Breast epithelium (tissue), 4 donors: ENCODE measurements around the gene SPINT1. TPM values are rescaled to one million over a fixed set of nuclear protein-coding genes. Genes with fewer than 3 reads are reported as not detected.

Experiments used
- DNase-seq, 2 donors: peaks; one replicate each; pipeline ENCODE4 v3.0.0-alpha.2; 2019; ENCODE audit warnings: low spot score in 2 of 2
- H3K27ac ChIP-seq, 2 donors: fragments of 200-600 bp; sonication (generic) in 1 of 2; one replicate each; pipeline ENCODE4 v1.5.1; 2016 to 2019; ENCODE audit warnings: mild to moderate bottlenecking in 1 of 2
- H3K27me3 ChIP-seq, 2 donors: fragments of 200-600 bp; sonication (generic) in 1 of 2; one replicate each; pipeline versions ENCODE4 v1.5.1 to v1.6.0; 2017 to 2019; ENCODE audit warnings: control low read depth in 1 of 2, mild to moderate bottlenecking in 1 of 2
- H3K36me3 ChIP-seq: fragments of 200-600 bp; one replicate; pipeline ENCODE4 v1.5.1; 2019
- H3K4me1 ChIP-seq, 2 donors: fragments of 200-600 bp; sonication (generic); one replicate each; pipeline ENCODE4 v1.5.1; 2016 to 2019; ENCODE audit warnings: control low read depth in 1 of 2
- H3K4me3 ChIP-seq, 3 donors: fragments of 200-600 bp; sonication (generic); 1 replicate in 2 of 3; 2 replicates in 1 of 3; pipeline ENCODE4 v1.5.1; 2016 to 2019; ENCODE audit warnings: mild to moderate bottlenecking in 3 of 3, moderate library complexity in 2 of 3
- H3K9me3 ChIP-seq, 2 donors: fragments of 200-600 bp; sonication (generic) in 1 of 2; one replicate each; pipeline ENCODE4 v1.5.1; 2016 to 2019; ENCODE audit warnings: control low read depth in 1 of 2
- CTCF ChIP-seq, 3 donors: fragments of 450-650 bp; IDR thresholded peaks; one replicate each; pipeline ENCODE4 v1.5.1; 2016 to 2017; ENCODE audit warnings: antibody characterized with exemption in 3 of 3, mild to moderate bottlenecking in 3 of 3, moderate library complexity in 3 of 3
- POLR2A ChIP-seq: fragments of 450-650 bp; IDR thresholded peaks from one replicate; pipeline ENCODE4 v1.6.1; 2016; ENCODE audit warnings: antibody characterized with exemption, mild to moderate bottlenecking, moderate library complexity
- POLR2AphosphoS5 ChIP-seq, 3 donors: sonication (generic); formaldehyde crosslinking; IDR thresholded peaks; one replicate each; pipeline ENCODE4 v1.6.1; 2017; ENCODE audit warnings: antibody characterized with exemption in 3 of 3
- intact Hi-C: fragments of 100-400 bp; cut with DNase I; formaldehyde crosslinking; loops from one replicate; pipeline ENCODE4 v1.15.1; 2023; ENCODE audit warnings: low total_unique reads
- total RNA-seq, 3 donors: library from RNA; depleted of rRNA; stranded (reverse); fragments of >200 nt; gene quantifications; one replicate each; pipeline ENCODE4 v1.1.0, GENCODE V29; 2016

The SPINT1 gene
- total RNA-seq, 3 donors from 2014 or later, result 1.8 to 134 (median 86.5) TPM

DNA sequence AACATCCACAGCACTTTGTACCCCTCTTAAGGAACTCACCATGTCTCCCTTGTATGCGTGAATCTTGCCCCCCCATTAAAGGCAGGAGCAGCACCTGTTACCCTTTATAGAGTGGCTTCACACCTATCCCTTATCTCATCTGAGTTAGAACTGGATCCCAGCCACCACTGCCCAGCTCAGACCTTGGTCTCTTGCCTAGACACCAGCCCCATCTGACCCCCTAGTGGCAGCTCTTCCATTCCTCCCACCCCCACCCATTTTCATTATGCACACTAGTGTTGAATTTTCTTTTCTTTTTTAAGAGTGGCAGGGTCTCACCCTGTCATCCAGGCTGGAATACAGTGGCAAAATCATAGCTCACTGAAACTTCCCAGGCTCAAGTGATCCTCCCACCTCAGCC is 40.2 kb upstream of the SPINT1 start:
- intact Hi-C loops, result no loop called here
- Histone ChIP-seq H3K36me3 (no peaks in the 10 kb centered on the region), H3K4me3 (no peak overlapping the region), H3K27ac (peak overlapping the region in 1 of 2 donors; percentile 33), H3K9me3 (no peaks in the 10 kb centered on the region), H3K27me3 (no peaks in the 10 kb centered on the region), H3K4me1 (peaks cover 0 to 3% of the 10 kb centered on the region in 2 donors)
- DNase-seq, result no peak
- TF ChIP-seq POLR2AphosphoS5 (IDR thresholded peaks at IDR 0.05) (no peak), CTCF (IDR thresholded peaks at IDR 0.05) (no peak), POLR2A (no peak)

GRCh38 chr15:40806672-40807027 is 37.2 kb upstream of the SPINT1 start:
- TF ChIP-seq POLR2AphosphoS5 (IDR thresholded peaks at IDR 0.05) (no peak), POLR2A (no peak), CTCF (IDR thresholded peaks at IDR 0.05) (no peak)
- Histone ChIP-seq H3K36me3 (no peaks in the 10 kb centered on the region), H3K4me3 (peak overlapping the region; percentile 84 to 95 (median 91)), H3K27me3 (no peaks in the 10 kb centered on the region), H3K4me1 (peaks cover 0 to 5% of the 10 kb centered on the region in 2 donors), H3K27ac (peak overlapping the region; percentile 93 to 97), H3K9me3 (no peaks in the 10 kb centered on the region)
- intact Hi-C loops, result no loop called here
- no peak for DNase-seq

DNA sequence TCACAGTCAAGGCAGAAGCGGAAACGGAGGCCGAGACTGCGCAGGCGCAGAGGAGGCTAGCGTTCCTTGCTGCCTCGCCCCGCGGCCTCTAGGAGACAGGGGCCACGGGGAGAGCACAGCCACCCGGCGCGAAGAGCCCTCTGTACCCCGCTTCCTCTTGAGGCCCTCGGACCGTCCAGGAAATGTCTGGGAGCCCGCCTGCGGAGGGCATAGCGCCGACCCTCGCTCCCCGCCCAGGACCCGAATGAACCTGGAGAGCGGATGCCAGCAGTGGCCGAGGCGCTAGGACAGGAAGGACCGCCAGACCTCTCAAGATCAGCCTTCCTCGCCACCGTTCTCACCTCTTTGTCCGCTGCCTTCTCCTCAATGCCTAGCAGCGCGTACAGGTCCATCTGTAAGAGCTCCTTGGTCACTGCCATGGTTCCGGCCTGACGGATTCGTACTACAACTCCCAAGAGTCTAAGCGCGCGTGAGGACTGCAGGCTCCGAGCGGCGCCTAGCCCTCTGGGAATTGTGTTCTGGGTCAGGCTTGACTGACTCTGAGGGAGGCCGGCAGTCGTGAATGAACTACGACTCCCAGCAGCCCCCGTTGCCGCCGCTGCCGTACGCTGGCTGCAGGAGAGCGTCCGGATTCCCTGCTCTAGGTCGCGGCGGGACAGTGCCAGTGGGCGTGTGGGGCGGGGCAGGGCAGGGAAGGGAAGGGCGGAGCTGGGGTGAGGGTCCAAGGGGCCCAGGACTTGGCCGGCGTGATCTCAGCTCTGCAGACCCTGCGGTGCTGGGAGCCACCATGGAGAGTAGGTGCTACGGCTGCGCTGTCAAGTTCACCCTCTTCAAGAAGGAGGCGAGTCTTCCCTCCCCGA is 36.6 kb upstream of the SPINT1 start, which contains the start of the genes DNAJC17 and ZFYVE19:
Gene DNAJC17, minus strand, starts transcription at position 446 of the 860 bp plus-strand sequence. Its CDS starts 27 bp downstream, at position 419.
Gene ZFYVE19, plus strand, starts transcription at position 62 of the 860 bp plus-strand sequence. Its CDS starts 501 bp downstream, at position 563.
- peak within 1 kb of the TSS; percentile 84 to 95 (median 91) for H3K4me3 ChIP-seq
- DNase-seq, result peak; percentile 92 to 94
- no peaks in the 10 kb centered on the region for H3K36me3 ChIP-seq
- TF ChIP-seq CTCF (IDR thresholded peaks at IDR 0.05), result peak in 1 of 3 donors; percentile 10
- peak; percentile 14 to 71 (median 52) for TF ChIP-seq POLR2AphosphoS5 (IDR thresholded peaks at IDR 0.05)
- TF ChIP-seq POLR2A, result peak; percentile 11
- H3K9me3 ChIP-seq, result no peaks in the 10 kb centered on the region
- peaks cover 0 to 5% of the 10 kb centered on the region in 2 donors for H3K4me1 ChIP-seq
- peak within 1 kb of the TSS; percentile 93 to 97 for H3K27ac ChIP-seq
- no peaks in the 10 kb centered on the region for H3K27me3 ChIP-seq
- intact Hi-C loops, result no loop called here

- intact Hi-C loops, result no loop called here
- Histone ChIP-seq H3K27me3 (no peaks in the 10 kb centered on the region), H3K36me3 (no peaks in the 10 kb centered on the region), H3K27ac (peak overlapping the region in 1 of 2 donors; percentile 97), H3K4me3 (peak overlapping the region; percentile 84 to 95 (median 91)), H3K9me3 (no peaks in the 10 kb centered on the region), H3K4me1 (peaks cover 0 to 5% of the 10 kb centered on the region in 2 donors)
- no peak for TF ChIP-seq CTCF (IDR thresholded peaks at IDR 0.05)
- no peak for TF ChIP-seq POLR2A
- no peak for TF ChIP-seq POLR2AphosphoS5 (IDR thresholded peaks at IDR 0.05)
- DNase-seq, result no peak
These were observed 35.9 kb upstream of the SPINT1 start for GRCh38 chr15:40807888-40808461.
